A549 treated with DMSO at 1 μM for 4 hours (cell line): ENCODE measurements around the gene MSMB. TPM values are rescaled to one million over a fixed set of nuclear protein-coding genes. Genes with fewer than 3 reads are reported as not detected.

Experiments used
- total RNA-seq: library from RNA; stranded (reverse); fragments of 200-300 nt; extraction: Qiagen RNA extraction; gene quantifications from 5 replicates; pipeline ENCODE4 v1.2.3, GENCODE V29; 2022; ENCODE audit warnings: low read depth

The MSMB gene, protein sequence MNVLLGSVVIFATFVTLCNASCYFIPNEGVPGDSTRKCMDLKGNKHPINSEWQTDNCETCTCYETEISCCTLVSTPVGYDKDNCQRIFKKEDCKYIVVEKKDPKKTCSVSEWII
- total RNA-seq: not detected in 5 replicates

DNA sequence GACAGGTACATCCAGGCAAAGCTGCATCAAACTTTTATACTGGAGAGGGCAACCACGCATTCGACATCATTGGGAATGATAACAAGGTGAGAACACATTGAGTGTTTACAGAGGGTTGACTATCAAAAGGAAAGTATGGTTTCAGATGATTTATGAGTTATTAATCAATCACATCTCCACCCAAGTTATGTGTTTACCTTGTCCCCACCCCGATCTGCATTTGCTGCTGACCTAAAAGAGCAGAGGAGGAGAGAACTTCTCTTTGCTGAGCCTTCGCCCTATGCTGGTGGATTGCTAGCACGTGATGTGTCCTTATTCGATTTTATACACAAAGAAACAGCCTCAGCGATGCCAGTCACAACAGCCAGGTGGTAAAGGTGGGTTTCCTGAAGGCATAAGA is at the start of gene MSMB:
Gene MSMB (minus strand): TSS at position 9 of the 400 bp plus-strand sequence. CDS start 32 bp downstream, outside the sequence.

GRCh38 chr10:46030091-46030937 is 15.8 kb downstream of the MSMB start, which contains the start of gene NCOA4:
Gene NCOA4 (minus strand): TSS chr10:46030623. CDS start chr10:46016680, 13,943 bp downstream.

Other genes with a start within 250 kb of the MSMB start
- 5.8 to 8.0 TPM (median 7.5 TPM) in 5 replicates for gene AGAP4, start 198.8 kb downstream of the MSMB start, total RNA-seq
- gene TIMM23, start 73.8 kb downstream of the MSMB start, total RNA-seq: 150 to 163 TPM (median 156 TPM) in 5 replicates
- gene NCOA4, start 15.6 kb downstream of the MSMB start, total RNA-seq: 90.8 to 112 TPM (median 103 TPM) in 5 replicates
- 0.09 to 0.31 TPM (median 0.15 TPM) in 3 of 5 replicates, not detected in the others for gene ANTXRL, start 240.7 kb upstream of the MSMB start, total RNA-seq